Lung (tissue), 12 donors: ENCODE data around the gene TBC1D22A. TPM values are rescaled to one million over a fixed set of nuclear protein-coding genes. Genes with fewer than 3 reads are reported as not detected.

Source experiments
- ATAC-seq: fragments of 200-7000 bp; cut with Tn5 transposase; one replicate; pipeline ENCODE4 v1.9.1; 2020; ENCODE audit warnings: moderate number of reproducible peaks; ENCODE audit not compliant: insufficient read depth, low FRiP score
- DNase-seq, 3 donors: peaks; one replicate each; pipeline ENCODE4 v3.0.0-alpha.2; 2013 to 2017
- H3K27ac ChIP-seq, 2 donors: one replicate each; pipeline ENCODE4 v1.5.1; 2013; ENCODE audit warnings: mild to moderate bottlenecking in 2 of 2, moderate library complexity in 2 of 2, control low read depth in 1 of 2, inconsistent platforms in 1 of 2, low read depth in 1 of 2, low read length in 1 of 2
- H3K27me3 ChIP-seq, 3 donors: one replicate each; pipeline ENCODE4 v1.5.1; 2013; ENCODE audit warnings: low read length in 2 of 3; ENCODE audit not compliant: control insufficient read depth in 3 of 3, insufficient read depth in 3 of 3
- H3K36me3 ChIP-seq, 4 donors: one replicate each; pipeline ENCODE4 v1.5.1; 2013; ENCODE audit warnings: low read length in 4 of 4, mild to moderate bottlenecking in 1 of 4, moderate library complexity in 1 of 4; ENCODE audit not compliant: control insufficient read depth in 4 of 4, insufficient read depth in 4 of 4
- H3K4me1 ChIP-seq, 5 donors: one replicate each; pipeline ENCODE4 v1.5.1; 2013; ENCODE audit warnings: low read length in 5 of 5, mild to moderate bottlenecking in 2 of 5, moderate library complexity in 1 of 5; ENCODE audit not compliant: control insufficient read depth in 5 of 5, insufficient read depth in 5 of 5
- H3K4me3 ChIP-seq: one replicate; pipeline ENCODE4 v1.5.1; 2013; ENCODE audit warnings: mild to moderate bottlenecking, control low read depth, moderate library complexity
- H3K9ac ChIP-seq, 2 donors: one replicate each; pipeline ENCODE4 v1.5.1; 2013; ENCODE audit warnings: low read length in 2 of 2, control low read depth in 1 of 2; ENCODE audit not compliant: insufficient read depth in 1 of 2
- H3K9me3 ChIP-seq, 4 donors: one replicate each; pipeline ENCODE4 v1.5.1; 2013; ENCODE audit warnings: low read length in 3 of 4, mild to moderate bottlenecking in 1 of 4, moderate library complexity in 1 of 4; ENCODE audit not compliant: control insufficient read depth in 4 of 4, insufficient read depth in 3 of 4
- CTCF ChIP-seq: IDR thresholded peaks from 2 replicates; pipeline ENCODE4 v1.5.1; 2012; ENCODE audit warnings: mild to moderate bottlenecking; ENCODE audit errors: control extremely low read depth, extremely low read depth
- WGBS, 2 donors: extraction: QIAGEN DNeasy Blood & Tissue Kit; methylation state at CpG; one replicate each; pipeline ENCODE4 v1.1.7; 2013; 5-methylcytosine and 5-hydroxymethylcytosine counted together
- polyA plus RNA-seq, 2 donors: library from polyadenylated mRNA; stranded (reverse); fragments of 200-250 nt; gene quantifications; one replicate each; pipeline ENCODE4 v1.2.1, GENCODE V29; 2013
- total RNA-seq, 2 donors: library from RNA; depleted of rRNA in 1 of 2; stranded (reverse); fragments of >200 nt in 1 of 2; gene quantifications; one replicate each; pipeline ENCODE4 v1.2.1, GENCODE V29; 2014 to 2021
- donor health status: control.
- donor health status: control.
- donor health status: Bipolar disorder and iron deficiency.
- donor health status: healthy.
- donor health status: DM: yes; HTN: yes; CAD: no.

The TBC1D22A gene
- total and polyA plus RNA-seq, 4 donors, result 20.2 to 38.4 (median 21.0) TPM

GRCh38 chr22:47193606-47194329 lies 431.3 kb downstream of the TBC1D22A start:
- Histone ChIP-seq H3K9ac (no peak overlapping the region), H3K9me3 (no peaks in the 10 kb centered on the region), H3K4me3 (no peak overlapping the region), H3K27ac (no peak overlapping the region), H3K27me3 (no peaks in the 10 kb centered on the region), H3K4me1 (peaks cover 0 to 67% (median 13%) of the 10 kb centered on the region in 5 donors), H3K36me3 (no peaks in the 10 kb centered on the region)
- DNase-seq, result peak in 2 of 3 donors; percentile 25 to 84
- no peak for ATAC-seq
- WGBS, 2 donors, result 89 to 90% methylated on average over 19 of the region's 19 CpGs
- no peak for TF ChIP-seq CTCF

DNA sequence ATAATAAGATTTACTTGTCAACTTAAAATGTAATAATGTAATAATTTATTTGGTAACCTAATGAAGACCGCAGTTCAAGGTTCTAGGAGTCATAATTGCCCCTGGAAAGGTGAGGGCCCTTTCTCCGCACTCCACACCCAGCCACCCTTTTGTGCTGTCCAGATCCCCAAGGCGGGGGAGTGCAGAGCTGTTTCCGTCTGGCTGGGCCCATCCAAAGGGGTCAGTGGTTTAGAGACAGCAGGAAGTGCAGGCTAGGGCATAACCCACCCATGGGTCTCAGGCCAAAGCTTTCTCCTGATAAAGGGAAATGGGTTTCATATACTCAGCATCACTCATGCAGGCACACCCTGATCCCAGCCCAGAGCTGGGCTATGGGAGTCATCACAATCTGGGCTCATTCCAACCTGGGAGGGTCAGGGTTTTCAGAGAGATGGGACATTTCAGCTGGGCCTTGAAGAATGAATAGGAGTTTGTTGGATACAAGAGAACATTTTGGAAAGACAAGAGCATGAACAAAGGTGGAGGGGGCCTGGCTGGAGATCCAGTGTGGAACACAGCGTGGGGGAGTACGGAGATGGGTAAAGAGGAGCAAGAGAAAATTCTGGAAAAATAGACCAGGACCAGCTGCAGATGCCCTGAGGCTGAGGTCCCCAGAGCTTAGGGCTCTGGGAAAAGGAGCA lies 432.2 kb downstream of the TBC1D22A start:
- peak; percentile 26 to 58 (median 37) for DNase-seq
- Histone ChIP-seq H3K27me3 (no peaks in the 10 kb centered on the region), H3K9me3 (no peaks in the 10 kb centered on the region), H3K36me3 (no peaks in the 10 kb centered on the region), H3K4me3 (no peak overlapping the region), H3K9ac (no peak overlapping the region), H3K27ac (no peak overlapping the region), H3K4me1 (peaks cover 0 to 63% (median 13%) of the 10 kb centered on the region in 5 donors)
- 88 to 90% methylated on average over 6 of the region's 6 CpGs for WGBS, 2 donors
- no peak for TF ChIP-seq CTCF
- ATAC-seq, result no peak

DNA sequence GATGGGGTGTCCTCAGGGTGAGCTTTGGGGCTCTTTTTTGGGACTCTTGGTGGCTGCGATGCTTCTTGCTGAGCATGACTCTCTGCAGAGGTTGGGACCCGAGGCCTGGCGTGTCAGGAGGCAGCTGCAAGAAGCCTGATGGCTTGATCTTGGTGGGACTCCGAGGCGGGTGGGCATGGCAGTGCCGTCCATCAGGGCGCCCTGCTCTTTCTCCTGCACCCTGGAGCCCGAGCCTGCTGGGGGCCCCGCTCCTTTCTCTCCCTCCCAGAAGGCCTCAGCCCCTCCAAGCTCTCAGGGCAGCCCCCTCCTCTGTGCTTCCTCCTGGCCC lies 432.7 kb downstream of the TBC1D22A start:
- Histone ChIP-seq H3K27me3 (no peaks in the 10 kb centered on the region), H3K4me3 (no peak overlapping the region), H3K36me3 (no peaks in the 10 kb centered on the region), H3K9me3 (no peaks in the 10 kb centered on the region), H3K27ac (no peak overlapping the region), H3K9ac (no peak overlapping the region), H3K4me1 (peaks cover 0 to 68% (median 14%) of the 10 kb centered on the region in 5 donors)
- TF ChIP-seq CTCF, result no peak
- ATAC-seq, result no peak
- WGBS, 2 donors, result 85 to 86% methylated on average over 9 of the region's 9 CpGs
- no peak for DNase-seq
